ENCODE data around the gene COL15A1.

The COL15A1 gene

GRCh38 chr9:98978231-98978681, 34.5 kb downstream of the COL15A1 start:
- TF ChIP-seq POLR2AphosphoS5 (IDR thresholded peaks at IDR 0.05; ENCODE audit: low read depth, low read length) (no peak), FOXP2 (optimal IDR thresholded peaks at IDR 0.05; ENCODE audit: borderline replicate concordance, extremely low read depth, extremely low read length, insufficient read depth) (no peak), TAF1 (IDR thresholded peaks at IDR 0.05; ENCODE audit: borderline replicate concordance, insufficient read depth, low read length) (no peak), REST (IDR thresholded peaks at IDR 0.05; ENCODE audit: insufficient read depth in 1 of 2, low read depth in 2 of 2, low read length in 2 of 2) (no peak), SIN3A (IDR thresholded peaks at IDR 0.05; ENCODE audit: borderline replicate concordance, insufficient read depth, low read length) (no peak)

GRCh38 chr9:98980291-98980690, 36.6 kb downstream of the COL15A1 start:
- TF ChIP-seq REST (IDR thresholded peaks at IDR 0.05; ENCODE audit: insufficient read depth in 1 of 2, low read depth in 2 of 2, low read length in 2 of 2) (no peak), SIN3A (IDR thresholded peaks at IDR 0.05; ENCODE audit: borderline replicate concordance, insufficient read depth, low read length) (no peak), TAF1 (IDR thresholded peaks at IDR 0.05; ENCODE audit: borderline replicate concordance, insufficient read depth, low read length) (no peak), POLR2AphosphoS5 (IDR thresholded peaks at IDR 0.05; ENCODE audit: low read depth, low read length) (no peak), FOXP2 (optimal IDR thresholded peaks at IDR 0.05; ENCODE audit: borderline replicate concordance, extremely low read depth, extremely low read length, insufficient read depth) (no peak)

- TF ChIP-seq POLR2AphosphoS5 (IDR thresholded peaks at IDR 0.05; ENCODE audit: low read depth, low read length) (no peak), TAF1 (IDR thresholded peaks at IDR 0.05; ENCODE audit: borderline replicate concordance, insufficient read depth, low read length) (no peak), REST (IDR thresholded peaks at IDR 0.05; ENCODE audit: insufficient read depth in 1 of 2, low read depth in 2 of 2, low read length in 2 of 2) (no peak), SIN3A (IDR thresholded peaks at IDR 0.05; ENCODE audit: borderline replicate concordance, insufficient read depth, low read length) (no peak), FOXP2 (optimal IDR thresholded peaks at IDR 0.05; ENCODE audit: borderline replicate concordance, extremely low read depth, extremely low read length, insufficient read depth) (no peak)
These were observed 39.9 kb downstream of the COL15A1 start for GRCh38 chr9:98983295-98984268.

- no peak for TF ChIP-seq REST (IDR thresholded peaks at IDR 0.05; ENCODE audit: insufficient read depth in 1 of 2, low read depth in 2 of 2, low read length in 2 of 2)
- no peak for TF ChIP-seq FOXP2 (optimal IDR thresholded peaks at IDR 0.05; ENCODE audit: borderline replicate concordance, extremely low read depth, extremely low read length, insufficient read depth)
- no peak for TF ChIP-seq TAF1 (IDR thresholded peaks at IDR 0.05; ENCODE audit: borderline replicate concordance, insufficient read depth, low read length)
- no peak for TF ChIP-seq POLR2AphosphoS5 (IDR thresholded peaks at IDR 0.05; ENCODE audit: low read depth, low read length)
- no peak for TF ChIP-seq SIN3A (IDR thresholded peaks at IDR 0.05; ENCODE audit: borderline replicate concordance, insufficient read depth, low read length)
These were observed 41.9 kb downstream of the COL15A1 start for GRCh38 chr9:98985596-98985995.
